Coronary artery (tissue), 2 donors: ENCODE data around the gene FAM216A.
"Not testable (repeated sequence)": the region's sequence is repeated elsewhere in the genome, so short reads cannot be mapped to it uniquely, and the experiment has no call there.

Source experiments
- DNase-seq: peaks from one replicate; pipeline ENCODE4 v3.0.0-alpha.2; 2017; ENCODE audit warnings: low spot score
- H3K27ac ChIP-seq, 2 donors: fragments of 200-600 bp; sonication (generic); one replicate each; pipeline ENCODE4 v1.5.1; 2016 to 2019
- H3K4me3 ChIP-seq: fragments of 200-600 bp; sonication (generic); 2 replicates; pipeline ENCODE4 v1.5.1; 2016; ENCODE audit warnings: mild to moderate bottlenecking, moderate library complexity
- TF ChIP-seq, protein P1 (sequence below): fragments of 200-600 bp; sonication (generic); IDR thresholded peaks from one replicate; pipeline ENCODE4 v1.5.1; 2019; ENCODE audit warnings: antibody characterized with exemption

The FAM216A gene

DNA sequence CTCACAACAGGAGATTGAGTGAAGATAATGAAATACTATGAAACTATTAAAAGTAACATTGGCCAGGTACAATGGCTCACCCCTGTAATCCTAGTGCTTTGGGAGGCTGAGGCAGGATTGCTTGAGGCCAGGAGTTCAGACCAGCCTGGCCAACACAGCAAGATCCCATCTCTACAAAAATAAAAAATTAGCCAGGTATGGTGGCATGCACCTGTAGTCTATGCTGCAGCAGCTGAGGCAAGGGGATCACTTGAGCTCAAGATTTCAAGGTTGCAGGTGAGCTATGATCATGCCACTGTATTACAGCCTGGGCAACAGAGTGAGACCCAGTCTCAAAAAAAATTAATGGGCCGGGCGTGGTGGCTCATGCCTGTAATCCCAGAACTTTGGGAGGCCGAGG lies 48.4 kb downstream of the FAM216A start:
- no peak for DNase-seq
- Histone ChIP-seq H3K4me3 (no peak overlapping the region), H3K27ac (no peak overlapping the region)
- TF ChIP-seq, protein P1, sequence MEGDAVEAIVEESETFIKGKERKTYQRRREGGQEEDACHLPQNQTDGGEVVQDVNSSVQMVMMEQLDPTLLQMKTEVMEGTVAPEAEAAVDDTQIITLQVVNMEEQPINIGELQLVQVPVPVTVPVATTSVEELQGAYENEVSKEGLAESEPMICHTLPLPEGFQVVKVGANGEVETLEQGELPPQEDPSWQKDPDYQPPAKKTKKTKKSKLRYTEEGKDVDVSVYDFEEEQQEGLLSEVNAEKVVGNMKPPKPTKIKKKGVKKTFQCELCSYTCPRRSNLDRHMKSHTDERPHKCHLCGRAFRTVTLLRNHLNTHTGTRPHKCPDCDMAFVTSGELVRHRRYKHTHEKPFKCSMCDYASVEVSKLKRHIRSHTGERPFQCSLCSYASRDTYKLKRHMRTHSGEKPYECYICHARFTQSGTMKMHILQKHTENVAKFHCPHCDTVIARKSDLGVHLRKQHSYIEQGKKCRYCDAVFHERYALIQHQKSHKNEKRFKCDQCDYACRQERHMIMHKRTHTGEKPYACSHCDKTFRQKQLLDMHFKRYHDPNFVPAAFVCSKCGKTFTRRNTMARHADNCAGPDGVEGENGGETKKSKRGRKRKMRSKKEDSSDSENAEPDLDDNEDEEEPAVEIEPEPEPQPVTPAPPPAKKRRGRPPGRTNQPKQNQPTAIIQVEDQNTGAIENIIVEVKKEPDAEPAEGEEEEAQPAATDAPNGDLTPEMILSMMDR: no peak

DNA sequence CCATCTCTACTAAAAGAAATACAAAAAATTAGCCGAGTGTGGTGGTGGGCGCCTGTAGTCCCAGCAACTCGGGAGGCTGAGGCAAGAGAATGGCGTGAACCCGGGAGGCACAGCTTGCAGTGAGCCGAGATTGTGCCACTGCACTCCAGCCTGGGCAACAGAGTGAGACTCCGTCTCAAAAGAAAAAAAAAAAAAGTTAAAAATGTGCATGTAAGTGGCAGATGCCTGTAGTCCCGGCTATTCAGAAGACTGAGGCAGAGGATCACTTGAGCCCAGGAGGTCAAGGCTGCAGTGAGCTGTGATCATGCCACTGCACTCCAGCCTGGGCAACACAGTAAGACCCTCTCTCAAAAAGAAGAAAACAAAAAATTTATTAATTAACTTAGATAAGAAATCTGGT lies 49.4 kb downstream of the FAM216A start:
- H3K27ac ChIP-seq, DNase-seq, H3K4me3 ChIP-seq: not testable (repeated sequence)

DNA sequence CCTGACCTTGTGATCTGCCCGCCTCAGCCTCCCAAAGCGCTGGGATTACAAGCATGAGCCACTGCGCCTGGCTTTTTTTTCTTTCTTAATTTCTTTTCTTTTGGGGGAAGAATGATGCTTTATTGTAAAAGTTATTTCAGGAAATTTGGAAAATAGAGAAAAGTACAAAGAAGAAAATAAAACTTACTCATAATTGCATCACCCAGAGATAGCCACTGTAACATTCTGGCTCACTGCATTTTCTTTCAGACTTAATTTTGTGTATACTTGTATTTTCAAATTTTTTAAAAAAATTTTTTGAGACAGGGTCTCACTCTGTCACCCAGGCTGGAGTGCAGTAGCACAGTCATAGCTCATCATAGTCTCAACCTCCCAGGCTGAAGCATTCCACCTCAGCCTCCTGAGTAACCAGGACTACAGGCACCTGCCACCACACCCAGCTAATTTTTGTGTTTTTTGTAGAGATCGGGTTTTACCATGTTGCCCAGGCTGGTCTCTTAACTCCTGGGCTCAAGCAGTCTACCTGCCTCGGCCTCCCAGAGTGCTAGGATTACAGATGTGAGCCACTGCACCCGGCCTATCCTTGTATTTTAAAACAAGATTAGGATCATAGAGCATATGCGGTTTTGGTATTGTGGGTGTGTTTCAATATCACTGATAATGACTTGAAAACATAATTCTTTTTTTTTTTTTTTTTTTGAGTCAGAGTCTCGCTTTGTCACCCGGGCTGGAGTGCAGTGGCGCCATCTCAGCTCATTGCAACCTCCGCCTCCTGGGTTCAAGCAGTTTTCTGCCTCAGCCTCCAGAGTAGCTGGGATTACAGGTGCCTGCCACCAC lies 52.4 kb downstream of the FAM216A start:
- DNase-seq, H3K4me3 ChIP-seq, H3K27ac ChIP-seq: not testable (repeated sequence)

DNA sequence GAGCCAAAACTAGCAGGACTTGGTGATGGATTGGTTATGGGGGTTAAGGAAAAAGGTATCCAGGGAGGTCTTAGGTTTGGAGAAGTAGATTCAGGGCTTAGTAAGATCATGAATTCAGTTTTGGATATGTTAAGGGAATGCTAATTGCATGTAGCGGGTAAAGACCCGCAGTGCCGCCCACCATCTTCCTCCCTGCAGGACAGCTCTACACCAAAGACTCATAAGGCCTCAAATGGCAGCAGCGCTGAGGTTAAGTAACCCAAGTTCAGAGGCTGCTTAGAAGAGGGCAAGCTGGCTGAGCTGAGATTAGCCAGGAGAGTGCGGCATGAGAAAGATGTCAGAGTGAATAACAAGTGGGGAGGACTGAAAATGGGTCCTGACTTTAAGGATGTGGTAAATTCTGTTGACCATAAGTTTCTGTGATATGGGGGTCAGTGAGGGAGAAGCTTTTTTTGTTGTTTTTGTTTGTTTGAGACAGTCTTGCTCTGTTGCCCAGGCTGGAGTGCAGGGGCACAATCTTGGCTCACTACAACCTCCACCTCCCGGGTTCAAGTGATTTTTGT lies 59.7 kb downstream of the FAM216A start:
- no peak for DNase-seq
- Histone ChIP-seq H3K4me3 (no peak overlapping the region), H3K27ac (no peak overlapping the region)
- TF ChIP-seq, protein P1: no peak

DNA sequence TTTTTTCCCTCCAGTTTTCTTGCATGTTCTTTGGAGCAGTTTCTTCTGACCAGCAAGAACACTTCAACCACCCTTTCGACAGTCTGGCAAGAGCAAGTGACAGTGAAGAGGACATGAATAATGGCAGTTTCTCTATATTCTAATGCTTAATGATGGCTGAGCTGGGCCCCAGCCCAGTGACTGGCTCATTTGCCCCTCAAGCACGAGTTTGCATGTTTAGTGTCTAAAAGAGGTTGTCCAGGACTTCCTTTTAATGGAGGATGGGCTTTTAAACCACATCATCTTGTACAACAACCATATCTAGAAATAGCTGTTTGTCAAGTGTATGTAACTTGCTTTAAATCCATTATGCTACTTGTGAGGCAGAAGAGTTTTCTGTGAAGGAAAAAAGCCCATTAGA lies 61.9 kb downstream of the FAM216A start:
- H3K27ac ChIP-seq: no peak overlapping the region
- no peak for DNase-seq
- no peak overlapping the region for H3K4me3 ChIP-seq
- TF ChIP-seq, protein P1: no peak

DNA sequence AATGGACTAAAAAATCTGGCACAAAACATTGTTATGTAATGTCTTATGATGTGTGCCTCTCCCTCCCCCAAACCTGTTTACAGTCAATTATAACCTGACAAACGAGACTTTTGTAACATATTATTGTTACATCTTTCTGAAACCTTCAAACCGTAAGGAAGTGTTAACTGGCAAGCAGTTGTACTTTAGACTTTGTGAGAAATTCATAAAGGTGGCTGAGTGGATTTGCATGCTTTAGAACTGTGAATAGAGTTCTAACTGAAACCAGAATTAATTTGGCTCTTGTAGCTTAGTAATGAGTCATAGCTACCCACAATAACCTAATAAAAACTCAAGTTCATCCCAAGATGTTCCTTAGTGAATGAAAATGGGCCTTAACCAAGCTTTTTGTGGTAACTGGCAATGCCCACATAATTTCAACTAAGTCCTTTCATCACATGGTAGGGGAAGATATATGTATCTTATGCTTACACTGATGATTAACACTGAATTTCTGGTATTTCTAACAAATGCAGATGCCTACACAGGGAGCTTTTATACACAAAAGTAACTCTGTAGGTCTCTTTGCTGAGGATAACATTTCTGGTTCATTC lies 63.2 kb downstream of the FAM216A start:
- no peak for DNase-seq
- no peak overlapping the region for H3K4me3 ChIP-seq
- TF ChIP-seq, protein P1: no peak
- H3K27ac ChIP-seq: no peak overlapping the region

DNA sequence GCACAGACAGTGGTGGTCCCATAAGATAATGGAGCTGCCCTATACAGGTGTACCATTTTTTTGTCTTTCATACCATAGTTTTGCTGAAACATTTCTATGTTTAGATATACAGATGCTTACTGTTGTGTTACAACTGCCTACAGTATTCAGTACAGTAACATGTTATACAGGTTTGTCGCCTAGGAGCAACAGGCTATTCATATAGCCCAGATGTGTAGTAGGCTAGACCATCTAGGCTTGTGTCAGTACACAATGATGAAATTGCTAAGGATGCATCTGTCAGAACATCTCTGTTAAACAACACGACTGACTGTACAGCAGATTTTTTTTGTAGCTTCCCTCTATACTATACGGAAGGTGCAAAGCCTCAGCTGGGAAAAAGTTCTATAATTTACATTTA lies 64.0 kb downstream of the FAM216A start:
- H3K27ac ChIP-seq: no peak overlapping the region
- TF ChIP-seq, protein P1: no peak
- DNase-seq: no peak
- H3K4me3 ChIP-seq: no peak overlapping the region

DNA sequence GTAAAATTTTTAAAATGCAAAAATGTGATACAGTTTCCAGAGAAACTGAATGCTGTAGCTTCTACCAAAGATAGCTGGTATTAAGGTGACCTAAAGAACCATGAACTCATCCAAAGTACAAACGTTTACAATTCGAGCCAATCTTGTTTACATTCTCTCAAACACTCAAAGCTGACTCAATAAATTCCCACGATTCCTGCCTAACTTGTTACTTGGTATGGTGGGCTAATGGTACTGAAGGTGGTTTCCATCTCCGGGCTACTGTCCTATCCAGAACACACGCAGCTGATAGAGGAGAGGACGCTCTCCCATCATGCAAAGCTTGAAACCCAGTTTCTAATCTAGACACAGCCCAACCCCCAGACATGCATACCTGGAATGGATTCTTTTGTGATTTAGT lies 65.0 kb downstream of the FAM216A start:
- Histone ChIP-seq H3K27ac (no peak overlapping the region), H3K4me3 (no peak overlapping the region)
- DNase-seq: no peak
- TF ChIP-seq, protein P1: no peak
